GM19455 (cell line): ENCODE measurements around the gene FSTL5.

Source experiments
- ATAC-seq: cut with Tn5 transposase; IDR thresholded peaks from one replicate; pipeline ENCODE4 v1.9.1; 2021; ENCODE audit not compliant: unreplicated experiment

Gene FSTL5

DNA sequence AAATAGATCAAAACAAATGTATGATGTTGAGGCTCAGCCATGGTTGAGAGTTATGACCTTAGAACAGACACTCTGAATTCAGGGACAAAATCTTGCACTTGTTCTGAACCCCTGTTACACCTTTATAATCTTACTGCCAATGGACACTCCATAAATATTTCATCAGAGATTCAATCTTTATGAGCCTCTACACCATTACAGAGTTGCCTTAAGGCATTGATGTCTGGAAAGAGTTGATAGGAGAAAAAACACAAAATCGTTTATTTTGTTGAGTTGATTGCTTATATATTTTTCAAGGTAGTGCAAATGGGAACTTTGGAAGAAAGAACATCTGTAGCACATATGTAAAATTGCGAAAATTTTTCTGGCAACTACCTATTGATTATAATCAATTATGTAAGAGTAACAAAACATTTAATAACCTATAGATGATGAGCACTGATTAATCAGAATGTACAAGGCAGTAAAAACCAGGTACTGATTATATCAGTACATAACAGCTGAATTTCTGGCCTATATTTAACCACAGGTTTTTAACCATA lies 568.5 kb downstream of the FSTL5 start:
- ATAC-seq, result no peak

DNA sequence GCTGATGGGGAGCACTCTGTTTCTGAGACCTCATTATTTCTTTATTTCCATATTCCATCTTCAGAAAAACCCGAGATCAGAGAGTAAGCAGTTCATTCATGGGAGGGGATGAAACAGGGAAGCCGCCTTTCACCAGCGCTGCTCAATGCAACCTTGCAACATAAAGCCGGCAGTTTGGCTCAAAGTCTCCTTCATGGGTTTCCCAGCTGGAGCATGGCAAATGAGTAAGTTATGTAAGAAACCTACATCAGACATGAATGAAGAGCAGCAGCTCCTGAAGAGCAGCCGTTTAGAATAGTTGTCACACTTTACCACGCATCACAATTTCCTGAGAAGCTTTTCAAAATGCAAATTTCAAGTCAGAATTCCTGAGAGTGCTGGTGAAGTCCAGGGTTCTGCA lies 578.8 kb downstream of the FSTL5 start:
- ATAC-seq, result no peak

DNA sequence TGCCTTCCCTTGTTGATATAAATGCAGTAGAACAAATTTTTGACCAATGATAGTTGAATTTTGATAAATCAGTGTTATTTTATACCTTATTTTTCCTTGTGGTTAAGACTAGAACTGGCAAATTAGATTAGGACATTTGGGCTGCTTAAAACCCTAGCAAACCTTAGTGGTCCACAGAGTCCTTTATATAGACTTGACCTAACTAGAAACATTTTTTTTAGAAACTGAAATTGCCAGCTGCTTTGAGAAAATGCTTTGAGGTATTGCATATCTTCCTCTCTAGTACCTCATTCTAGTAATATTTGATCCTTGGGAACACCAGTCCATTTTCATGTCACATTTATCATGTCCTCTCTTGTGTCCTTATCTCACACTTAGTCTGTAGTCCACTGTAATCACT lies 580.3 kb downstream of the FSTL5 start:
- no peak for ATAC-seq

DNA sequence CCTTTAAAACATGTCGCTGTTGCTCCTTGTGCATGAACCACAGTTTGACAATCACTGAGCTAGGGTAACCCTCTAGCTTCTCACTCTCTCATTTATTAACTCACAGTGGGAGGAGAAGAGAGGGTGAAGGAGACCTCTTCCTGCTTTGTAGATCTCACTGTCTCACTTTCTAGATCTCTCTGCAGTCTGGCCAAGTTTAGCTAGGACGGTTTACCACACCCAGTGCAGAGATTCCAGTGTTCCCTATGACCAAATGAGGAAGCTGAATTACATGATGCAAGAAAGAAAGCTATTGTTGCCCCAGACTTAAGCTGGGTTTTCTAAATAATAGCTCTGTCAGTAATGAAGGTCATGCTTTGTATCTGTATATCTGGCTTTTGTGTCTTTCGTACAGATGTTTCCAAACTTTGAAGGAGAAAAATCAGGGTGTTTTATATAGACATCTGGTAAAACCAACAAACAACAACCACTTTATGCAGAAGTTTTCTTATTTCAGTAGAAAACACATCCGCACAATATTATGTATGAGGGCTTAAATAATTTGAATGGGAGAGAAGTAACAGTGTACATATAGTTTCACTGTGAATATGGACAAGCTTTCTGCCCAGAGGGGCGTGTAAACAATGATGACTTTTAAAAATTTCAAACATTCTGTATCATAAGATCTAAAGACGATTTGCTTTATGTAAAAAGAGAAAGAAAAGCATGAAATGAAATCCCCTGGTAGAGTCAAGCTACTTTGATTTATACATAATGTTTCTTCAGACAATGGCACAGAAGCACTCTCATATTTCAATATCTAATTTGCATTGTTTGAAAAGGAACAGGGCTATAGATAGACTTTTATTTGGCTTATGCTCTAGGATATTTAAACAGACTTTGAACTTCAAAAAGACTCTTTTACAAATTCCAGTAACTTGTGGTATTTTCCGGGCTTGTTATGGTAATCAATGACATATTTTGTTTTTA lies 582.3 kb downstream of the FSTL5 start:
- ATAC-seq, result no peak

DNA sequence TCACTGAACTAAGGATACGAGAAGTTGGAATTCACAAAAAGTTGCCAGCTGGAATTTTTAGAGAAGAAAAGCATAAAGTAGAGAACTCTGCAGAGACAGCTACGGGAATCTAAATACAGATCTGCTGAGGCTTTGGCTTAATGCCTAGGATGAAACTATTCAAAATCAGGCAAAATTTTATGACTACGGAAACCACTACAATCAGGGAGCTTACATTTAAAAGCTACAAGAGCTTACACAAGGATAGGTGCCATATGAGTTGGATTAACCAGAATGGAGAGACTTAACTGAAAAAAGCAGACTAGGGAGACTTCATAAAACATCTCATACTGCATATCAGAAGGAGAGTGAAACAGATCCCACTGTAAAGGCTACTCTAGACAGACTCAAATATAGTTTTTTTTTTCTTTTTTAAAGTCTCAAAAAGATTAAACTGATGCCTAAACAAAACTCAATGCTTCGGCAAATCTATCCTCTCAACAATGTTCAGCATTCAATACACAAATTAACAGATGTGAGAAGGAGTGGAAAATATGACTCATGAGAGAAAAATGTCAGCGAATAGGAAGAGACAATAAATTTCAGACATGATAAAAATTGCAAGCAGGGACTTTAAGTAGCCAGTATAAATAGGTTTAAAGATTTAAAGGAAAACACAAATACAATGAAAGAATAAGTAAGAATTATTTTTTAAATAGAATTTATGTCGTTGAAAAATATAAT lies 586.1 kb downstream of the FSTL5 start:
- no peak for ATAC-seq

DNA sequence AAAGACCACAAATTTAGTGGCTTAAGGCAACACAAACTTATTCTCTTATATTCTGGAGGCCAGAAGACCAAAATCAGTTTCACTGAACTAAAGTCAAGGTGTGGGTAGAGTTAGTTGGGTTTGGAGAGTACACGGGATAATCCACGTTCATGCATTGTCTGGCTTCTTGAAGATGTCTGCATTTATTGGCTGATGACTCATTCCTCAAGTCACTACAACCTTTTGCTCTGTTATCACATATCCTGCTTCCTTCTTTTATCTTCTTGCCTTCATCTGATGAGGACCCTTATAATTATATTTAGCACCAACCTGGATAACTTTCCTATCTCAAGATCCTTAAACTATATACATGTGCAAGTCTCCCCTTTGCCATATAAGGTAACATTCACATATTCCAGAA lies 590.0 kb downstream of the FSTL5 start:
- ATAC-seq, result no peak

DNA sequence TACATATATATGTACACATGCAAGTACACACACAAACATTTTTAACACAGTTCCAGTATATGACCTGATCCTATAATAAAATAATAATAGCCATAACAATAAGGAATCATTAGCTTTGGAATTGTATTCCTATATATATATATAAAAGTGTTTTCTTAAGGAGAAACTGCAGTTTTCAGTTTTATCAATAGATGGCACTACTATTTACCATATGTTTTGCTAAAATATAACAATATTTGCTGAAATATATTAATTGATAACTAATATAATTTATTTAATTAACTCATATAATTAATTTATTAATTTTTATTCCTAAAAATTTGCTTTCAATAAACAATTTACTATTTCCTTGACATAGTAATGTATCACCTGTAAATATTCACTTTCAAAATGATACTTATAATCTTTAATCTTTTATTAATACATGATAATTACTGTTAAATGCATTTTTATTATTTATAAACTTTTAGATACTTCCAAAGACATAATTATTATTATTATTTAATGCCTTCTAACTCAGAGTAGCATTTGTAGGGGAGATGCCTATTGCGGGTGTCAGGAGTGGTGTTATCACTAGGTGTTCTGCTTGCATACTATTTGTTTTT lies 599.5 kb downstream of the FSTL5 start:
- ATAC-seq, result no peak

DNA sequence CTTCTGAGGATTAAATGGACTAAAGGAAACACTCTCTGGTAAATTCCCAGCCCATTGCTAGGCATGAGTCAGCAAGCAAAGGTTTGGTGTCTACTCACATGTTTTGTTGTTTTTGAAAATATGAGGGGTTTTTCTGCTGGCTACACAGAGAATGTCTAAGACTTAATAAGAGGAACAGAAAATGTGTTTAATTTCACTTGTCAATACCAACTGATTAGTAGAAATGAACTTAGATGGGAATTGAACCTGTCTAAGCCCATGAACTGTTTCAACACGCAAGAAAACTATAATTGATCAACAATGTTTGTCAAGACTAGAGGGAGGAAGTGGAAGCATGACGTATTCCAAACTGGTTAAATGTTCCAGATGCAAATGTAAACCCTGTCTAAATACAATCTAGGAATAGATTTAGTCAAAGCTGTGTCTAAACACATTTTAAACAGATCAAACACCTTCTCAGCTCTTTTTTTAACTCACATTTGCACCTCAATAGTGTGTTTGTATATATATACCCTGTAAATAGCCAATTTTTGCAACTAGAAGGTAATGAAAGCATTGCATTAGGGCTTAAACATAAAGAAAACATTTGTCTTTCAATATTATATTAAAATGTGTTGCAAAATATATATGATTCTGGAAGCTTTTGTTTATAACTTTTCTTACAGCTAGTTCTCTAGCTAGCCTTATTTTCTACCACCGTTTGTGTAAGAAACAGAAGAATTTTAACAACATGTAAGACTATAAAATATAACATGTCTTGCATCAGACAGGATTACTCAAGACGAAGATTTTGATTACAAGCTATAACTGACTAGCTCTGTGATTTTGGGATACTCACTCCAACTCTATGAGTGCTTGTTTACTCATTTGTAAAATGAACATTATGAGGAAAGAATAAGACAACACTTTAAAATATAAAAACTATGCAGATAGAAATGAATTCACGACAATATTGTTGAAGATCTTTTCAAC lies 607.8 kb downstream of the FSTL5 start:
- ATAC-seq, result no peak

DNA sequence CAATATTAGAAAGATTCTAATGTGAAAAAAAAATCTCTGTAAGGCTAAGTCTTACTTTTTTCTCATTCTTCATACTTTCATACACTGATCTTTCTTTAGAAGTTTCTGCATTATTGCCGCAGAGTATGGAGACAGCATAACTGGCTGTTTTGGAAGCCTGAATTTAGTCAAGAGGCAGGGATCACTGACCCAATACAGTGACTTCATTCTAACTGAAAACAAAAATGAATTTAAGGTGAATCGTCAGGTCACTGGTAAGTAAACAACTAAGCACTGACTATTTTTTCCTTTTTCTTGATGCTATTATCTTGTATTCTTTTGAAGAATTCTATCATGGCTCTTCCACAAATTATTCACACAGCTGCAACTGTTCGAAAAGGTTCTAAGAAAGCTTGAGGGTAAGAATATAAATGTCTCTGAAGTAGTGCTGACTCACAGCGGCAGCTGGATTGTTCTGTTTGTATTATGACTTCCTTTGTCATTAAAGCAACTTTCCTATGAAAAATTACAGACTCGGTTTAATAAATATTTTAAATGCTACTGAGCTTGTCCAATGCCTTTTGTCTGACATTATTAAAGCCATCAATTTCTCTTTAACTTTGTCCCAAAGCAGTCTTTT lies 609.3 kb downstream of the FSTL5 start:
- ATAC-seq, result no peak

DNA sequence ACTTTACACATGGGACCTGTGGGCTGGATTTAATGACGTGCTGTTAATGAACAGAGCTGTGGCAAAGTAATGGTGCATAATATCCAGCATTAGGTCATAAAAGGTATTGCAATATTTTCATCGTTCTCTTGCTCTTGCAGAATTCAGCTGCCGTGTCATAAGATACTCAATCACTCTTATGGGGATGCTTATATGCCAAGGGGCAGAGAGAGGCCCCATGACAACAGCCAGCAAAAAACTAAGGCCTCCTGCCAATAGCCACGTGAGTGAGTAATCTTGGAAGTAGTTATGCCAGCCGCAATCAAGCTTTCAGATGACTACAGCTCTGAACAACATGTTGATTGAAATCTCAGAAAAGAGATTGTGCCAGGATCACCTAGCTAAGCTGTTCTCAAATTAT lies 616.9 kb downstream of the FSTL5 start:
- no peak for ATAC-seq

DNA sequence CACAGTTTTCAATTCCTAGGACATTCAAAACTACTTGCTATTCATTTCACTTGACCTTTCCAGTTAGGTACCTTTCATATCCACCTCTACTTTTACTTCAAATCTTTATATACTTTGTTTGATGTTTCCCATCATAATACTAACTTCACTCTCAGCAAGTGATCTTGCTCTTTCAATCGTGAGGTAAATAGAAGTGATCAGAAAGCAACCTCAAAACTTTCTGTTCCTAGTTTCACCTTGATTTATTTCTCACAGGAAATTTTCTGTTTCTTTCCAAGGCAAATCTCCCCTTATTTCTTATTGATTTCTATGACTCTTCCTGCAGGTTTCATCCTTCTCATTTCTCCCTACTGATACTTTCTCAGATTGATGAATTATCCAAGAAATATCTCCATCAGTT lies 623.5 kb downstream of the FSTL5 start:
- no peak for ATAC-seq

DNA sequence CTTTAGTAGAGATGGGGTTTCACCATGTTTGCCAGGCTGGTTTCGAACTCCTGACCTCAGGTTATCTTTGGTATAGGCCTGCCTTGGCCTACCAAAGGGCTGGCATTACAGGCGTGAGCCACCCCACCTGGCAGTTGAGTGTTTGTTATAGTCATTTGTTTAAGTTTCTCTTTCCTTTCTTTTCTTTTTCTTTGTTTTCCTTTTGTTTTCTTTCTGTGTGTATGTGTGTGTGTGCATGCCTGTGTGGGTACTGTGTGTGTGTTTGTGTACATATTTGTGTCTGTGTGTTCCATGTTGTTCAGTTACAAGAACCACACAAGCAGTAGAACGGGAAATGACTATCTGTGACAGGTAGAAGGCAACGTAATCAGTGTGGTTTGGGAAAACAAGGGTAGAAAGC lies 624.9 kb downstream of the FSTL5 start:
- no peak for ATAC-seq

DNA sequence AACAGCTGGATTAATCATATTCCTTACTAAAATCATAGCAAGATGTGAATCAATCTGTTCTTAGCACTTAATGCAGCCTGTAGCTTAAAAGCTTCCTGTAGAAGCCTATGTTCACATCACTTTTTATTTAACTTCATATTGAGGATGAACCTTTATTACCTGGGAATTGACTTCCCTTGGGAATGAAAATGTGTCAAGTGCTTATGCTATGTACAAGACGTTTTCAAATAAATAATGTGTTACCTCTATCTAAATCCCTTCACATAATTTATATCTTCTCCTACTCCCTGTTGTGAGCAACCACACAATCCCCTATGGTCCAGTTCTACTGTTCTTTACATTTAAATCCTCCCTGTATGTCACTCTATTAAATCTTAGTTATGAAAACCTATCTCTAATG lies 633.1 kb downstream of the FSTL5 start:
- no peak for ATAC-seq

DNA sequence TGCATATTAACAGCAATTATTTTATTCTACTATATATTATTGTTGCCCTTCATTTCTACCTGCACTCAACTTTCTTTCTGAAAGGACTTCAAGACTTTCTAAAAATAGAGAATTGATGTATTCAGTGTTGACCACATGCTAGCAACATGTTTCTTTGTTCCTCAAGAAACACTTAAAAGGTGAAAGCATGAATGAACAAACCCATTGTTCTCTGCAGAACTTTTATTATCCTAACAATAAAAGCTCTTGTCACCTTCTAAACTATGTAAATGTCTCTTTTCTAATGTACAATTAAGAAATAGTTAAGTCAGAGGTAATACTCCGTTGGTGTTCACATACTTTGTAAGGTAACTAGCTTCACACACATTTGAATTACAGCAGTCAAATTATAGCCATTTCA lies 638.7 kb downstream of the FSTL5 start:
- no peak for ATAC-seq

DNA sequence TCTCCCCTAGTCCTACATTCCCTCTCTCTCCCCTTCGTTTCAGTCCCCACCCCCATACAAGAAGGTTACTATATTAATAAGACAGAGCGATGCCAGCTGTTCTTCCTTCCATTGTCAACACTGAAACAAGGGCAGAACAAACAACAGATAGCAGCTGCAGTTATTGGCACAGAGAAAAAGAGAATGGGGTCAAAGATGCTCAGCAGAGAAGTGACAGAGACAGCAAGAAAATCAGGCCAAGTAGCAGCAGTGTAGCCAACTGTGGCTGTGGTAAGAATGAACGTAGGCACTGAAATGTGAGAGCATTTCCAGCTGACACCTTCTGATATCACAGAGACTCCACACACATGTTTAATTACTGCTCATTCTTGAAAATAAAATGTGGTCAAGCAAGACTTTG lies 641.8 kb downstream of the FSTL5 start:
- no peak for ATAC-seq

DNA sequence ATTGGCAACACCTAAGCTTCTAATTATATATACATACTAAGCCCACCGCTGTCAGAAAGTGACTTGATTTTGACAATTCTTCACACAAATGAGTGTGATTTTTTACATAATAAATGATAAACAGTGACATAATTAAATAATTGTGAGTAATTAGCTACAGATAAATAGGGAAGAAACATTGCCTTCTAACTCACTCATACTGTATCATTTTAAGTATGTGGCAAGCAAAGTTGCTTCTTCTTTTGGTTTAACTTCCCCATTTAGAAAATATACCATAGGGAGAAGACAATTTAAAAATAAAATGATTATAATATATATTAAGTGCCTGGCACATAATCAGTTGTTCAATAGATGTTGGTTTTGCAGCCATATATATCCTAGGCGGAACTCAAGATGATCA lies 644.2 kb downstream of the FSTL5 start:
- no peak for ATAC-seq

DNA sequence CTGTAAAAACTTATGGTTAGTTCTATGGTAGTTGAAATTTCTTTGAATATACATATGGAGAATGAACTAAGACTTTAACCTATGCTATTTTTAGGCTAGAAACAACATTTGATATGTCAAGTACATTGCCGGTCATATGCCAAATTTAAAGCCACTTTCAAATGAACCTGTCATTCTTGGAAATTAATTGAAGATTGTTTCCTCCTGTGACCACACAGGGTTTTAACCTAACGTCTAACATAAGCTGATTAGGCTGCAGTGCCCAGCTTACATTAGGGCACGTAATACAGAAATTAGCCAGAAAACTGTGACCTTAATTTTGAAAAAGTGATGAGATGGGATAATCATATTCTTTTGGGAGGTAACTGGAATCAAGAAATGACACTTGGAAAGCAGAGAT lies 645.9 kb downstream of the FSTL5 start:
- ATAC-seq, result no peak

DNA sequence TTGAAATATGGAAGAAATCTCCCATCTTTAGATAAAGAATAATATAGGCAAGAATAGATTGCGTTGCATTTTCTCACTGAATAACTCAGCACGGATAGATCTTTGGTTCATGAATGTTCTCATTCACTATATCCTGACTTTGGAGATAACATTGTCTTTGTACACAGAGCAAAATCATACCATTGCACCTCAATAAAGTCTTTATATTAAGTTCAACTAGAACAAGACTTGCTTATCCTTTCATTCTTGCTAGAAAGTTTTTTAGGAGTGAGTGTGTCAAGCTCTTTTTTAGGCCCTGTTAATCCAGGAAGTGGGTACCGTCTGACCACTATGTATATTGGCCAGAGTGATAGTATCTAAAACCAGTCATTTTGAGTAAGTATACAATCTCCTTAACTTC lies 658.7 kb downstream of the FSTL5 start:
- ATAC-seq, result no peak

DNA sequence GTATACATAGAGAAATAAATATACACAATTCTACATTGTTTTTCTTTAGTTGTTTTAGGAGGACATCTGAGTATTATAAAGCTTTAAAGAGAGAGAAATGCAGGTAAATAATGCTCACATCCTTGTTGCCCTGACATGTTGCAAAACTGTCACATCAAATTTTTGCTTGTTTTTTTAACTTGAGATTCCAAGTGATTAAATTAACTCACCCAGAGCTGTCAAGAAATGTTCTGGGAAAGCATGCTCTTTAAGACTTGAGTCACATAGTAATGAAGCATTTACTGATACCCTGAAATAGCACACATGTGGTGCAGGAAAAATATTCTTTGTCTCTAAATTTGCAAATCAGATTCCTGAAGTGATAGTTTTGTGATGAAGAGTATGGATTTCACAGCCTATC lies 665.6 kb downstream of the FSTL5 start:
- ATAC-seq, result no peak

DNA sequence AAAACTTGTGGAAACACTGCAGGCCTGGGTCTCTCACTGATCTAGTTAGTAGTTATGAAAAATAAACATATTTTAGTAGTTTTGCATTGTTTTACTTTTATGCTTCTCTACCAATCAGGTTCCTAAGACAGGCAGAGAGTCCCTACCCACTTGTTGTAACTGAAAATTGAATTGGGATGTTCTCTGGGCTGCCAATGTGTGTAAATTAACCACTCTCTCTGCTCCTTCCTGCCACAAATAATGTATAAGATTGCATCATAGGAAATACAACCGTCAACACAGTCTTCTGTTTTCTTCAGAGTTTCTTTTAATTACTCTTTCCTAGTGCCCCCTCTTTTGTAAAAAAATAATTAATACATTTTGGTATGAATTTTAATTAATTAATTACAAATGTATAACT lies 677.3 kb downstream of the FSTL5 start:
- no peak for ATAC-seq
